IPS DF 19.7 (cell line): Measurements from ENCODE around the gene TCEAL8.

Experiments
- DNase-seq: peaks from one replicate; pipeline ENCODE4 v3.0.0-alpha.2; 2013; ENCODE audit warnings: low read depth, low spot score

The TCEAL8 gene

GRCh38 chrX:103214870-103215424, 40.0 kb downstream of the TCEAL8 start, which contains the start of gene BEX4:
Gene BEX4 (plus strand): TSS chrX:103215108. CDS start chrX:103216154, 1,046 bp downstream.
- DNase-seq = peak; percentile 42

- DNase-seq = no peak
These were observed 42.1 kb downstream of the TCEAL8 start for GRCh38 chrX:103212749-103213457.

GRCh38 chrX:103211012-103211715, 43.8 kb downstream of the TCEAL8 start:
- no peak for DNase-seq

GRCh38 chrX:103210056-103210455, 44.9 kb downstream of the TCEAL8 start:
- no peak for DNase-seq
